ENCODE data around the gene TUBG1.
"Not testable (repeated sequence)": the region's sequence is repeated elsewhere in the genome, so short reads cannot be mapped to it uniquely, and the experiment has no call there.

Gene TUBG1

GRCh38 chr17:42578282-42578869, 31.1 kb upstream of the TUBG1 start:
- DNase-seq (ENCODE audit: low read depth in 4 of 4, low spot score in 1 of 4): peak in 2 of 4 experiments; percentile 60 to 76

- DNase-seq (ENCODE audit: low read depth in 4 of 4, low spot score in 1 of 4): no peak
Measured at GRCh38 chr17:42579794-42580551, 29.5 kb upstream of the TUBG1 start.

- DNase-seq (ENCODE audit: low read depth in 4 of 4, low spot score in 1 of 4): no peak
Measured at GRCh38 chr17:42581744-42582270, 27.7 kb upstream of the TUBG1 start.

- DNase-seq (ENCODE audit: low read depth in 4 of 4, low spot score in 1 of 4): no peak
Measured at GRCh38 chr17:42584880-42585279, 24.6 kb upstream of the TUBG1 start.

- DNase-seq (ENCODE audit: low read depth in 4 of 4, low spot score in 1 of 4): no peak
Measured at GRCh38 chr17:42585353-42585752, 24.1 kb upstream of the TUBG1 start.

- no peak for DNase-seq (ENCODE audit: low read depth in 4 of 4, low spot score in 1 of 4)
Measured at GRCh38 chr17:42586514-42587230, 22.8 kb upstream of the TUBG1 start.

GRCh38 chr17:42590886-42591285, 18.6 kb upstream of the TUBG1 start:
- no peak for DNase-seq (ENCODE audit: low read depth in 4 of 4, low spot score in 1 of 4)

GRCh38 chr17:42591411-42591810, 18.1 kb upstream of the TUBG1 start:
- no peak for DNase-seq (ENCODE audit: low read depth in 4 of 4, low spot score in 1 of 4)

GRCh38 chr17:42596386-42596785, 13.1 kb upstream of the TUBG1 start:
- DNase-seq (ENCODE audit: low read depth in 4 of 4, low spot score in 1 of 4): no peak

- DNase-seq (ENCODE audit: low read depth in 4 of 4, low spot score in 1 of 4): no peak
Measured at GRCh38 chr17:42598905-42599304, 10.6 kb upstream of the TUBG1 start.

- DNase-seq (ENCODE audit: low read depth in 4 of 4, low spot score in 1 of 4): no peak
Measured at GRCh38 chr17:42603318-42603717, 6.2 kb upstream of the TUBG1 start.

- no peak for DNase-seq (ENCODE audit: low read depth in 4 of 4, low spot score in 1 of 4)
Measured at GRCh38 chr17:42607769-42608168, 1.7 kb upstream of the TUBG1 start.

GRCh38 chr17:42608305-42609181, 940 bp upstream of the TUBG1 start:
- DNase-seq (ENCODE audit: low read depth in 4 of 4, low spot score in 1 of 4): peak in 2 of 4 experiments; percentile 4

GRCh38 chr17:42609814-42610801, 625 bp downstream of the TUBG1 start:
- DNase-seq (ENCODE audit: low read depth in 4 of 4, low spot score in 1 of 4): peak in 2 of 4 experiments; percentile 8 to 10

GRCh38 chr17:42612013-42612412, 2.5 kb downstream of the TUBG1 start:
- no peak for DNase-seq (ENCODE audit: low read depth in 4 of 4, low spot score in 1 of 4)

GRCh38 chr17:42613699-42614295, 4.3 kb downstream of the TUBG1 start:
- DNase-seq (ENCODE audit: low read depth in 4 of 4, low spot score in 1 of 4): no peak

- no peak for DNase-seq (ENCODE audit: low read depth in 4 of 4, low spot score in 1 of 4)
Measured at GRCh38 chr17:42617956-42618431, 8.5 kb downstream of the TUBG1 start.

GRCh38 chr17:42618442-42619150, 9.1 kb downstream of the TUBG1 start:
- DNase-seq (ENCODE audit: low read depth in 4 of 4, low spot score in 1 of 4): no peak

GRCh38 chr17:42621987-42622386, 12.5 kb downstream of the TUBG1 start:
- DNase-seq (ENCODE audit: low read depth in 4 of 4, low spot score in 1 of 4): not testable (repeated sequence)
